CD4-positive, CD25-positive, alpha-beta regulatory T cell (primary cell): ENCODE data around the gene RASIP1. TPM values are rescaled to one million over a fixed set of nuclear protein-coding genes. Genes with fewer than 3 reads are reported as not detected.
A peak's percentile ranks its signal among the peaks of the same experiment; 100 is the strongest.

Experiments
- ATAC-seq, 2 donors: fragments of 150-1000 bp; cut with Tn5 transposase; one replicate each; pipeline ENCODE4 v1.10.0; 2021; ENCODE audit warnings: low read depth in 2 of 2, moderate number of reproducible peaks in 2 of 2, moderate library complexity in 1 of 2
- DNase-seq, 3 donors: peaks; one replicate each; pipeline versions ENCODE4 v3.0.0 to v3.0.0-alpha.2; 2012 to 2022; ENCODE audit warnings: mixed read lengths in 1 of 3
- H3K27ac ChIP-seq: one replicate; pipeline ENCODE4 v1.7.0; 2013; ENCODE audit warnings: mild to moderate bottlenecking, low read length; ENCODE audit not compliant: insufficient read depth, poor library complexity, severe bottlenecking
- H3K27me3 ChIP-seq: one replicate; pipeline ENCODE4 v1.7.0; 2013; ENCODE audit warnings: low read length; ENCODE audit not compliant: control insufficient read depth, insufficient read depth
- H3K36me3 ChIP-seq: one replicate; pipeline ENCODE4 v1.7.0; 2013; ENCODE audit warnings: mild to moderate bottlenecking, low read length, moderate library complexity; ENCODE audit not compliant: control insufficient read depth, insufficient read depth
- H3K4me1 ChIP-seq: 2 replicates; pipeline ENCODE4 v1.7.0; 2013; ENCODE audit warnings: mild to moderate bottlenecking, low read length; ENCODE audit not compliant: insufficient read depth, control insufficient read depth, poor library complexity, severe bottlenecking
- H3K4me3 ChIP-seq: one replicate; pipeline ENCODE4 v1.7.0; 2013; ENCODE audit warnings: low read depth, mild to moderate bottlenecking, low read length, moderate library complexity
- H3K9me3 ChIP-seq, 2 experiments: 1 replicate in 1 of 2; 2 replicates in 1 of 2; pipeline ENCODE4 v1.7.0; 2013; ENCODE audit warnings: low read length in 2 of 2, mild to moderate bottlenecking in 1 of 2, moderate library complexity in 1 of 2; ENCODE audit not compliant: control insufficient read depth in 2 of 2
- H3K27ac Mint-ChIP-seq, 3 donors: one replicate each; pipeline ENCODE4 v1.8.0; 2020 to 2022; ENCODE audit warnings: mild to moderate bottlenecking in 3 of 3, mixed read lengths in 3 of 3, moderate library complexity in 2 of 3
- H3K27me3 Mint-ChIP-seq: one replicate; pipeline ENCODE4 v1.8.0; 2022; ENCODE audit warnings: mild to moderate bottlenecking, mixed read lengths
- H3K36me3 Mint-ChIP-seq: one replicate; pipeline ENCODE4 v1.8.0; 2020; ENCODE audit warnings: mixed read lengths
- H3K4me1 Mint-ChIP-seq, 4 donors: one replicate each; pipeline ENCODE4 v1.8.0; 2020 to 2022; ENCODE audit warnings: mixed read lengths in 4 of 4, mild to moderate bottlenecking in 1 of 4
- H3K4me3 Mint-ChIP-seq, 4 donors: one replicate each; pipeline ENCODE4 v1.8.0; 2020 to 2022; ENCODE audit warnings: mild to moderate bottlenecking in 4 of 4, mixed read lengths in 4 of 4, moderate library complexity in 3 of 4
- H3K9me3 Mint-ChIP-seq, 7 donors: one replicate each; pipeline ENCODE4 v1.8.0; 2020 to 2022; ENCODE audit warnings: mixed read lengths in 7 of 7, mild to moderate bottlenecking in 3 of 7, moderate library complexity in 2 of 7
- polyA plus RNA-seq, 4 donors: library from polyadenylated mRNA; unstranded; fragments of 300-500 nt; fragmentation: Illumina TruSeq; gene quantifications; one replicate each; pipeline ENCODE4 v1.2.3, GENCODE V29; 2021
- total RNA-seq: library from RNA; stranded (reverse); gene quantifications from one replicate; pipeline ENCODE4 v1.2.3, GENCODE V29; 2022

RASIP1 gene
- total and polyA plus RNA-seq, 5 donors from 2014 or later = 0.13 to 0.55 (median 0.22) TPM

DNA sequence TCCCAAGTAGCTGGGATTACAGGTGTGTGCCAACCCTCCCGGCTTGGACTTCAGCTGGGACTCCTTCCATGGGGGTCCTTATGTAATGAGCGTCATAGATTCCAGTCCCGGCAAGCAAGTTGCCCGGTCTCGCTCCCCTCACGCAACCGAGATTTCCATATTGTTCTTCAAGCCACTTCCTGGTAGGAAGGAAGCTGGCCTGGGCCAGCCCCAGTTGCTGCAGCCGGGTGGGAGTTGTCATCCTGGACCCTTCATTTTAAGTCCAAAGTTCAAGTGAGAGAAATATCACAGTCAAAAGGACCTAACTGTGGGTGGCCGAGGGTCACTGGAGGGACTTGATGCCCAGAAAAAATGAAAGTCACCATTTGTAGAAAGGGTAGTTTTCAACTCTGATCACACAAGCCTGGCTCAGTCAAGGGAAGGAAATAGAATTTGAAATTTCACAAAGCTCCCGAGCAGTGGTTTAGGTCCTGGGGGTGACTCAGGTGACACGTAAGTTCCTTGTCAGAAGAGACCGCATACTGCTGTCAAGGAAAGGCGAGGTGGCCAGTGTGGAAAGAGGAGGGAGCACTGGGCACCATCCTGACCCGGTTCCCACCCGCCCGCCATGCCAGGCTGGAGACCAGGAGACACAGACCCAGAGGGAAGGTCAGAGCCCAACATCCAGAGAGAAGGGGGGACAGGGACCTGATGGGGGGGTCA lies 20.2 kb upstream of the RASIP1 start:
- H3K4me1 ChIP-seq = no peaks in the 10 kb centered on the region
- Mint-ChIP-seq H3K27ac (no peak overlapping the region), H3K4me3 (no peak overlapping the region), H3K36me3 (no peaks in the 10 kb centered on the region), H3K9me3 (no peaks in the 10 kb centered on the region), H3K27me3 (peaks cover 16% of the 10 kb centered on the region), H3K4me1 (peaks cover 0 to 4% (median 0%) of the 10 kb centered on the region in 4 donors)
- ATAC-seq (no peak), DNase-seq (no peak)
- H3K4me3 ChIP-seq = no peak overlapping the region
- no peaks in the 10 kb centered on the region for H3K9me3 ChIP-seq
- H3K27ac ChIP-seq = no peak overlapping the region
- no peaks in the 10 kb centered on the region for H3K36me3 ChIP-seq
- H3K27me3 ChIP-seq = no peaks in the 10 kb centered on the region

GRCh38 chr19:48757741-48758144 lies 17.3 kb upstream of the RASIP1 start:
- Histone ChIP-seq H3K27ac (no peak overlapping the region), H3K9me3 (no peaks in the 10 kb centered on the region), H3K27me3 (peaks cover 2% of the 10 kb centered on the region), H3K4me3 (no peak overlapping the region), H3K36me3 (no peaks in the 10 kb centered on the region), H3K4me1 (peaks cover 7% of the 10 kb centered on the region)
- no peak overlapping the region for H3K27ac Mint-ChIP-seq
- no peak overlapping the region for H3K4me3 Mint-ChIP-seq
- no peaks in the 10 kb centered on the region for H3K36me3 Mint-ChIP-seq
- no peak for ATAC-seq
- H3K9me3 Mint-ChIP-seq = peaks cover 0 to 4% (median 0%) of the 10 kb centered on the region in 7 donors
- DNase-seq = no peak
- peaks cover 0 to 17% (median 10%) of the 10 kb centered on the region in 4 donors for H3K4me1 Mint-ChIP-seq
- peaks cover 34% of the 10 kb centered on the region for H3K27me3 Mint-ChIP-seq

- Histone ChIP-seq H3K36me3 (no peaks in the 10 kb centered on the region), H3K9me3 (no peaks in the 10 kb centered on the region), H3K27ac (no peak overlapping the region), H3K4me3 (no peak overlapping the region), H3K27me3 (peaks cover 2% of the 10 kb centered on the region), H3K4me1 (peaks cover 13% of the 10 kb centered on the region)
- ATAC-seq (no peak), DNase-seq (no peak)
- Mint-ChIP-seq H3K36me3 (no peaks in the 10 kb centered on the region), H3K27me3 (peaks cover 33% of the 10 kb centered on the region), H3K4me3 (no peak overlapping the region), H3K27ac (no peak overlapping the region), H3K4me1 (peaks cover 0 to 18% (median 10%) of the 10 kb centered on the region in 4 donors), H3K9me3 (peaks cover 0 to 4% (median 0%) of the 10 kb centered on the region in 7 donors)
These were observed 16.8 kb upstream of the RASIP1 start for GRCh38 chr19:48757089-48757675.

DNA sequence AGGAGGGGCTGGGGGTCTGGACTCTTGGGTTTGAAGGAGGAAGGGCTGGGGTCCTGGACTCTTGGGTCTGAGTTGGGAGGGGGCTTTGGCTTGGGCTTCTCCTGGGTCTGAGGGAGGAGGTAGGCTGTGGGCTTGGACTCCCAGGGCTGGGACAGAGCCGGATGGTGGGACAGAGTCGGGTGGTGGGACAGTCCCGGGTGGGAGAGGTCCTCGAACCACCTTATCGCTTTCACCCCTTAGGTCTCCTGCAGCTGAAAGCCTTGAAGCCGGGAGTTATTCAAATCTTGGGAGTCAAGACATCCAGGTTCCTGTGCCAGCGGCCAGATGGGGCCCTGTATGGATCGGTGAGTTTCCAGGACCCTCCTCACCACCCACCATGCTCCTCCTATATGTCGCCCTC lies 16.3 kb upstream of the RASIP1 start:
- Mint-ChIP-seq H3K4me1 (peaks cover 0 to 20% (median 11%) of the 10 kb centered on the region in 4 donors), H3K9me3 (peaks cover 0 to 4% (median 0%) of the 10 kb centered on the region in 7 donors), H3K27ac (no peak overlapping the region), H3K36me3 (no peaks in the 10 kb centered on the region), H3K27me3 (peaks cover 33% of the 10 kb centered on the region), H3K4me3 (no peak overlapping the region)
- H3K4me1 ChIP-seq = peaks cover 18% of the 10 kb centered on the region
- no peaks in the 10 kb centered on the region for H3K36me3 ChIP-seq
- ATAC-seq (no peak), DNase-seq (no peak)
- H3K27ac ChIP-seq = no peak overlapping the region
- H3K9me3 ChIP-seq = no peaks in the 10 kb centered on the region
- peaks cover 2% of the 10 kb centered on the region for H3K27me3 ChIP-seq
- H3K4me3 ChIP-seq = no peak overlapping the region

- no peaks in the 10 kb centered on the region for H3K9me3 ChIP-seq
- no peak overlapping the region for H3K4me3 Mint-ChIP-seq
- H3K27me3 Mint-ChIP-seq = peaks cover 38% of the 10 kb centered on the region
- peaks cover 2% of the 10 kb centered on the region for H3K27me3 ChIP-seq
- DNase-seq (no peak), ATAC-seq (no peak)
- H3K27ac ChIP-seq = no peak overlapping the region
- H3K4me3 ChIP-seq = no peak overlapping the region
- H3K4me1 Mint-ChIP-seq = peaks cover 0 to 22% (median 11%) of the 10 kb centered on the region in 4 donors
- H3K36me3 Mint-ChIP-seq = no peaks in the 10 kb centered on the region
- no peak overlapping the region for H3K27ac Mint-ChIP-seq
- peaks cover 0 to 4% (median 0%) of the 10 kb centered on the region in 7 donors for H3K9me3 Mint-ChIP-seq
- H3K36me3 ChIP-seq = no peaks in the 10 kb centered on the region
- H3K4me1 ChIP-seq = peaks cover 18% of the 10 kb centered on the region
These were observed 15.8 kb upstream of the RASIP1 start for GRCh38 chr19:48756212-48756611.

DNA sequence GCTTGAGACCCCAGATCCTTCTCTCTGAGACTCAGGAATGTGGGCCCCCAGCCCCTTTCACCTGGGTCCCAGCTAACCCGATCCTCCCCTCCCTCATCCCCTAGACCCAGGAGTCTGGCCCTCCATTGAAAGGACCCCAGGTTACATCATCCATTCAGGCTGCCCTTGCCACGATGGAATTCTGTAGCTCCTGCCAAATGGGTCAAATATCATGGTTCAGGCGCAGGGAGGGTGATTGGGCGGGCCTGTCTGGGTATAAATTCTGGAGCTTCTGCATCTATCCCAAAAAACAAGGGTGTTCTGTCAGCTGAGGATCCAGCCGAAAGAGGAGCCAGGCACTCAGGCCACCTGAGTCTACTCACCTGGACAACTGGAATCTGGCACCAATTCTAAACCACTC lies 15.4 kb upstream of the RASIP1 start:
- no peak for DNase-seq
- ATAC-seq = no peak

GRCh38 chr19:48755084-48755641 lies 14.8 kb upstream of the RASIP1 start, which contains the start of gene FGF21:
FGF21 (plus strand) TSS chr19:48755524; CDS start chr19:48756237, 713 bp downstream.
- peaks cover 0 to 4% (median 0%) of the 10 kb centered on the region in 7 donors for H3K9me3 Mint-ChIP-seq
- H3K9me3 ChIP-seq = no peaks in the 10 kb centered on the region
- DNase-seq (no peak), ATAC-seq (no peak)
- peaks cover 0 to 21% (median 11%) of the 10 kb centered on the region in 4 donors for H3K4me1 Mint-ChIP-seq
- H3K4me3 Mint-ChIP-seq = peak within 1 kb of the TSS in 1 of 4 donors; percentile 80
- peaks cover 36% of the 10 kb centered on the region for H3K27me3 Mint-ChIP-seq
- H3K36me3 Mint-ChIP-seq = no peaks in the 10 kb centered on the region
- H3K27ac Mint-ChIP-seq = no peak within 1 kb of the TSS
- H3K4me1 ChIP-seq = peaks cover 18% of the 10 kb centered on the region
- no peaks in the 10 kb centered on the region for H3K36me3 ChIP-seq
- peaks cover 2% of the 10 kb centered on the region for H3K27me3 ChIP-seq
- H3K4me3 ChIP-seq = no peak within 1 kb of the TSS
- H3K27ac ChIP-seq = no peak within 1 kb of the TSS

More for the DNA sequence above, 15.4 kb upstream of the RASIP1 start:
- Mint-ChIP-seq H3K27ac (no peak overlapping the region), H3K4me3 (no peak overlapping the region), H3K27me3 (peaks cover 42% of the 10 kb centered on the region), H3K36me3 (no peaks in the 10 kb centered on the region), H3K4me1 (peaks cover 0 to 25% (median 11%) of the 10 kb centered on the region in 4 donors), H3K9me3 (peaks cover 0 to 4% (median 0%) of the 10 kb centered on the region in 7 donors)
- peaks cover 18% of the 10 kb centered on the region for H3K4me1 ChIP-seq
- no peak overlapping the region for H3K27ac ChIP-seq
- H3K36me3 ChIP-seq = no peaks in the 10 kb centered on the region
- H3K27me3 ChIP-seq = peaks cover 2% of the 10 kb centered on the region
- H3K4me3 ChIP-seq = no peak overlapping the region
- H3K9me3 ChIP-seq = no peaks in the 10 kb centered on the region
